Trophoblast cell (in vitro differentiated cells and primary cell): Measurements from ENCODE around the gene SNRK.

Experiments
- DNase-seq, 2 donors: peaks; one replicate each; pipeline ENCODE4 v3.0.0-alpha.2; 2016
- H2AFZ ChIP-seq: 2 replicates; pipeline ENCODE4 v1.6.1; 2013; ENCODE audit warnings: low read length, moderate library complexity, mild to moderate bottlenecking; ENCODE audit not compliant: insufficient read depth, poor library complexity
- H2AK5ac ChIP-seq: 2 replicates; pipeline ENCODE4 v1.6.1; 2013; ENCODE audit warnings: mild to moderate bottlenecking, low read length
- H2BK120ac ChIP-seq: 2 replicates; pipeline ENCODE4 v1.6.1; 2013; ENCODE audit warnings: low read length, mild to moderate bottlenecking, moderate library complexity; ENCODE audit not compliant: insufficient read depth, poor library complexity
- H2BK12ac ChIP-seq: 2 replicates; pipeline ENCODE4 v1.6.1; 2013; ENCODE audit warnings: mild to moderate bottlenecking, low read length, moderate library complexity
- H2BK5ac ChIP-seq: 2 replicates; pipeline ENCODE4 v1.6.1; 2013; ENCODE audit warnings: low read length, low read depth, moderate library complexity, mild to moderate bottlenecking; ENCODE audit not compliant: poor library complexity
- H3K14ac ChIP-seq: 2 replicates; pipeline ENCODE4 v1.6.1; 2013; ENCODE audit warnings: mild to moderate bottlenecking, low read length
- H3K18ac ChIP-seq: 2 replicates; pipeline ENCODE4 v1.6.1; 2013; ENCODE audit warnings: mild to moderate bottlenecking, low read length
- H3K23ac ChIP-seq: 2 replicates; pipeline ENCODE4 v1.6.1; 2013; ENCODE audit warnings: low read length
- H3K27ac ChIP-seq: 2 replicates; pipeline ENCODE4 v1.5.1; 2013; ENCODE audit warnings: low read depth, mild to moderate bottlenecking, inconsistent platforms, low read length, moderate library complexity
- H3K27me3 ChIP-seq: 2 replicates; pipeline ENCODE4 v1.6.1; 2013; ENCODE audit warnings: inconsistent platforms, mild to moderate bottlenecking, low read length, moderate library complexity; ENCODE audit not compliant: insufficient read depth
- H3K36me3 ChIP-seq, 2 experiments: 1 replicate in 1 of 2; 2 replicates in 1 of 2; pipeline ENCODE4 v1.6.1; 2013; ENCODE audit warnings: low read length in 2 of 2, mild to moderate bottlenecking in 2 of 2, moderate library complexity in 1 of 2; ENCODE audit not compliant: insufficient read depth in 2 of 2, control insufficient read depth in 1 of 2
- H3K4ac ChIP-seq: 2 replicates; pipeline ENCODE4 v1.6.1; 2013; ENCODE audit warnings: low read depth, mild to moderate bottlenecking, low read length, moderate library complexity
- H3K4me1 ChIP-seq, 2 experiments: 1 replicate in 1 of 2; 2 replicates in 1 of 2; pipeline ENCODE4 v1.6.1; 2013; ENCODE audit warnings: low read length in 2 of 2, mild to moderate bottlenecking in 2 of 2, moderate library complexity in 1 of 2; ENCODE audit not compliant: insufficient read depth in 2 of 2, control insufficient read depth in 1 of 2
- H3K4me2 ChIP-seq: 2 replicates; pipeline ENCODE4 v1.6.1; 2013; ENCODE audit warnings: inconsistent platforms, mild to moderate bottlenecking, low read length, moderate library complexity
- H3K4me3 ChIP-seq: 2 replicates; pipeline ENCODE4 v1.5.1; 2013; ENCODE audit warnings: mild to moderate bottlenecking, low read depth, low read length, inconsistent platforms
- H3K79me1 ChIP-seq: one replicate; pipeline ENCODE4 v1.6.1; 2013; ENCODE audit warnings: low read length
- H3K79me2 ChIP-seq: 2 replicates; pipeline ENCODE4 v1.6.1; 2013; ENCODE audit warnings: low read length, mild to moderate bottlenecking; ENCODE audit not compliant: control insufficient read depth, insufficient read depth, poor library complexity
- H3K9ac ChIP-seq: 2 replicates; pipeline ENCODE4 v1.6.1; 2013; ENCODE audit warnings: mild to moderate bottlenecking, low read length
- H3K9me3 ChIP-seq: 2 replicates; pipeline ENCODE4 v1.6.1; 2013; ENCODE audit warnings: low read depth, mild to moderate bottlenecking, control low read depth, inconsistent platforms, low read length; ENCODE audit not compliant: insufficient read depth
- H4K12ac ChIP-seq: 2 replicates; pipeline ENCODE4 v1.6.1; 2013; ENCODE audit warnings: low read depth, mild to moderate bottlenecking, low read length, moderate library complexity
- H4K8ac ChIP-seq: 2 replicates; pipeline ENCODE4 v1.6.1; 2013; ENCODE audit warnings: low read depth, mild to moderate bottlenecking, low read length, moderate library complexity
- H4K91ac ChIP-seq: one replicate; pipeline ENCODE4 v1.6.1; 2013; ENCODE audit warnings: low read depth, mild to moderate bottlenecking, low read length, moderate library complexity
- WGBS: extraction: QIAGEN DNeasy Blood & Tissue Kit; methylation state at CpG from one replicate; pipeline ENCODE4 v1.1.7; 2013; ENCODE audit warnings: missing lambda C conversion rate; ENCODE audit not compliant: insufficient read length, insufficient coverage; ENCODE audit errors: extremely low coverage; 5-methylcytosine and 5-hydroxymethylcytosine counted together

SNRK gene

GRCh38 chr3:43389388-43390254, 103.3 kb downstream of the SNRK start:
- WGBS, result no CpG with 5 or more reads among the region's 10 CpGs
- H4K8ac ChIP-seq, result no peak overlapping the region
- no peak overlapping the region for H4K12ac ChIP-seq
- no peak overlapping the region for H3K23ac ChIP-seq
- H2AK5ac ChIP-seq, result no peak overlapping the region
- H3K4me2 ChIP-seq, result no peak overlapping the region
- H3K27me3 ChIP-seq, result no peaks in the 10 kb centered on the region
- H3K14ac ChIP-seq, result no peak overlapping the region
- no peak overlapping the region for H2BK120ac ChIP-seq
- H3K79me2 ChIP-seq, result no peaks in the 10 kb centered on the region
- H3K4ac ChIP-seq, result no peak overlapping the region
- no peak overlapping the region for H3K9ac ChIP-seq
- H3K18ac ChIP-seq, result no peak overlapping the region
- peak in 1 of 2 donors; percentile 13 for DNase-seq
- H4K91ac ChIP-seq, result no peak overlapping the region
- no peak overlapping the region for H3K27ac ChIP-seq
- H2AFZ ChIP-seq, result no peak overlapping the region
- no peak overlapping the region for H3K4me3 ChIP-seq
- H2BK5ac ChIP-seq, result no peak overlapping the region
- H3K79me1 ChIP-seq, result no peaks in the 10 kb centered on the region
- no peaks in the 10 kb centered on the region for H3K36me3 ChIP-seq
- H3K4me1 ChIP-seq, result no peaks in the 10 kb centered on the region
- no peak overlapping the region for H2BK12ac ChIP-seq
- H3K9me3 ChIP-seq, result peaks cover 2% of the 10 kb centered on the region

GRCh38 chr3:43390255-43390588, 103.9 kb downstream of the SNRK start:
- Histone ChIP-seq H2AK5ac (no peak overlapping the region), H3K14ac (no peak overlapping the region), H3K9ac (no peak overlapping the region), H4K8ac (no peak overlapping the region), H2BK120ac (no peak overlapping the region), H3K79me2 (no peaks in the 10 kb centered on the region), H3K18ac (no peak overlapping the region), H4K12ac (no peak overlapping the region), H2AFZ (no peak overlapping the region), H3K9me3 (peaks cover 2% of the 10 kb centered on the region), H4K91ac (no peak overlapping the region), H2BK12ac (no peak overlapping the region), H3K4me2 (no peak overlapping the region), H3K23ac (no peak overlapping the region), H3K4ac (no peak overlapping the region), H2BK5ac (no peak overlapping the region), H3K27me3 (no peaks in the 10 kb centered on the region), H3K27ac (no peak overlapping the region), H3K36me3 (no peaks in the 10 kb centered on the region), H3K4me1 (no peaks in the 10 kb centered on the region), H3K79me1 (no peaks in the 10 kb centered on the region), H3K4me3 (no peak overlapping the region)
- no CpG with 5 or more reads among the region's 1 CpG for WGBS
- no peak for DNase-seq

- no peak overlapping the region for H4K91ac ChIP-seq
Observed at GRCh38 chr3:43391621-43392020, 105.3 kb downstream of the SNRK start.

GRCh38 chr3:43394041-43394554, 107.8 kb downstream of the SNRK start:
- Histone ChIP-seq H3K4me1 (no peaks in the 10 kb centered on the region), H2BK120ac (no peak overlapping the region), H3K36me3 (no peaks in the 10 kb centered on the region), H3K9me3 (peaks cover 2% of the 10 kb centered on the region), H2BK12ac (no peak overlapping the region), H4K12ac (no peak overlapping the region), H3K79me2 (no peaks in the 10 kb centered on the region), H3K27ac (no peak overlapping the region), H3K4ac (no peak overlapping the region), H3K27me3 (no peaks in the 10 kb centered on the region), H3K79me1 (no peaks in the 10 kb centered on the region), H3K4me2 (no peak overlapping the region), H3K23ac (no peak overlapping the region), H3K18ac (no peak overlapping the region), H2AFZ (no peak overlapping the region), H4K8ac (no peak overlapping the region), H4K91ac (no peak overlapping the region), H2BK5ac (no peak overlapping the region), H2AK5ac (no peak overlapping the region), H3K9ac (peak overlapping the region; percentile 70), H3K4me3 (no peak overlapping the region), H3K14ac (no peak overlapping the region)
- no CpG with 5 or more reads among the region's 2 CpGs for WGBS
- no peak for DNase-seq

More at GRCh38 chr3:43391621-43392020, 105.3 kb downstream of the SNRK start:
- H4K12ac ChIP-seq, result no peak overlapping the region
- no peak overlapping the region for H3K4ac ChIP-seq
- WGBS, result no CpG with 5 or more reads among the region's 1 CpG
- no peaks in the 10 kb centered on the region for H3K79me1 ChIP-seq
- H2BK12ac ChIP-seq, result no peak overlapping the region
- DNase-seq, result no peak
- H3K79me2 ChIP-seq, result no peaks in the 10 kb centered on the region
- no peak overlapping the region for H3K4me3 ChIP-seq
- no peak overlapping the region for H3K23ac ChIP-seq
- no peak overlapping the region for H3K4me2 ChIP-seq
- peaks cover 2% of the 10 kb centered on the region for H3K9me3 ChIP-seq
- H4K8ac ChIP-seq, result no peak overlapping the region
- H3K36me3 ChIP-seq, result no peaks in the 10 kb centered on the region
- no peak overlapping the region for H2AK5ac ChIP-seq
- no peak overlapping the region for H3K9ac ChIP-seq
- H3K27me3 ChIP-seq, result no peaks in the 10 kb centered on the region
- H2BK120ac ChIP-seq, result no peak overlapping the region
- H3K4me1 ChIP-seq, result no peaks in the 10 kb centered on the region
- no peak overlapping the region for H3K18ac ChIP-seq
- H2BK5ac ChIP-seq, result no peak overlapping the region
- no peak overlapping the region for H3K27ac ChIP-seq
- H2AFZ ChIP-seq, result no peak overlapping the region
- H3K14ac ChIP-seq, result no peak overlapping the region
